NT2/D1 (cell line): ENCODE measurements around the gene HCN4.

Source experiments
- YY1 ChIP-seq: IDR thresholded peaks from 2 replicates; pipeline ENCODE4 v1.6.1; 2011; ENCODE audit not compliant: insufficient read length, insufficient read depth
- ZNF274 ChIP-seq: IDR thresholded peaks from 2 replicates; pipeline ENCODE4 v1.6.1; 2011; ENCODE audit warnings: mild to moderate bottlenecking, low read depth, low read length

- TF ChIP-seq ZNF274: no peak
- no peak for TF ChIP-seq YY1
These were observed 86.0 kb downstream of the HCN4 start for GRCh38 chr15:73282567-73283365.
